ENCODE results near the gene CEP85.

CEP85 gene

DNA sequence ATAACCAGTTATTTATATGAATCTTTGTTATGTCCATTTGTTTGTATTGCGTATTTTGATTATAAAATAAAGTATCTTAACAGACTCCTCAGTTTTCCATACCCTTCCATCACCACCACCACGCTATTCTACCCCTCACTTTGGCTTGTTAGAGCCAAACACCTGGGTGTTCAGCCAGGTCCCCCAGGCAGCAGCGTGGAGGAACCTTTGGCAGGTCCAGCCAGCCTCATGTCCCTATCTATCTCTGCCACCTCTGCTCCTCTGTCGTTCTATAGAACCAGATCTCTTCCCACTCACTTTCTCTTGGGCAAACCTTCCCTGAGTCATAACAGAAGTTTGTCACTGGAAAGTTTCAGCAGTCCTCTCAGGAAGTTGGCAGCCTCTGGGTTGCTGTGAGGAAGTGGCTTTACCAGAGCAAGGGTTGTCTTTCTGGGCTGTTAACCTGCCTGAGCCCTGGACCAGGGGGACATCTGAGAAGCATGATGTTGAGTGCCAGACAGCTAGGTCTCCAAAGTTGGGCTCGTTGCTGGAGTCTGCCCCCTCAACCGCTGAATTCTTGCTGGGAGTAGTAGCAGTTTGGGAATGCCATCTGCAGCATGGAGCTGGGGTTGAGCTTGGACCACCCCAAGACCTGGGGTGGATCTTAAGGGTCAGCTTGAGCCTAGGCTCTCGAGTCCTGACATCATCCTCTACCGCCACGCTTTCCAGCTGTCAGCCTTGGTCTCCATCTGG lies 44.9 kb downstream of the CEP85 start:
- peak; percentile 76 for DNase-seq (ENCODE audit: low spot score)

DNA sequence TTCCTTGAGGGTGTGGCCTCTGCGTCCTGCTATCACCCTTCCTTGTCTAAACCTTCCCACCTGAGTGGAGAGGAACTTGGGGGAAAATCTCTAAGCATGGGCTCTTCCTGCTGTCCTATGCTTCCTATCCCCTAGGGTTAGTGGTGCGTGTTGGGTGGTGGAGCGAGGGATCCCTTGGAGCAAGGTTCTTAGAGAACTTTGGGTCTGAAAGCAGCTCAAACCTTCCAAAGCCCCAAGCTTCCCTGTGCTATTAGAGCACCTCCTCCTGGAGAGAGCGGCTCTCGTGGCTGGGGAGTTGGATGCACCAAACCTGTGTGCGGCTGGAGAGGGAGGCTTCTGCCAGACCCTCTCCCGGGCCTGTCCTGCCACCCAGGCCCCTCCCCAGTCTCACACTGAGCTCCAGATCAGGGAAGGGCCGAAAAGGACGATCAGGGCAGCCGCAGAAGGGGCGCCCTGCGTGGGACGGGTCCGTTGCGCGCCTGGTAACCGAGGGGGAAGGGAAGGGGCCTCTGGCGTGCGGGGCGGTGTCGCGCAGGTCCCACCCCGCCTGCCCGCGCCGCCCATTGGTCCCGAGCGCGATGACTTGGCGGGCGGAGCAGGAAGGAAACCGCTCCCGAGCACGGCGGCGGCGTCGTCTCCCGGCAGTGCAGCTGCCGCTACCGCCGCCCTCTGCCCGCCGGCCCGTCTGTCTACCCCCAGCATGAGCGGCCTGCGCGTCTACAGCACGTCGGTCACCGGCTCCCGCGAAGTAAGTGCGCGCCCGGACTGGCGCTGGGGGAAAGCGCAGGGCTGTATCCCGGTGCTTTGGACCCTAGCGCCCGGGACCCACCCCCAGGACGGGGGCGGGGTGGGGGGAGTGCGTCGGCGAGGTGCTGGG lies 45.7 kb downstream of the CEP85 start, which contains the start of gene SH3BGRL3:
Gene SH3BGRL3, plus strand, starts transcription at position 631 of the 877 bp plus-strand sequence. Its CDS starts 70 bp downstream, at position 701.
- peak; percentile 92 for DNase-seq (ENCODE audit: low spot score)

DNA sequence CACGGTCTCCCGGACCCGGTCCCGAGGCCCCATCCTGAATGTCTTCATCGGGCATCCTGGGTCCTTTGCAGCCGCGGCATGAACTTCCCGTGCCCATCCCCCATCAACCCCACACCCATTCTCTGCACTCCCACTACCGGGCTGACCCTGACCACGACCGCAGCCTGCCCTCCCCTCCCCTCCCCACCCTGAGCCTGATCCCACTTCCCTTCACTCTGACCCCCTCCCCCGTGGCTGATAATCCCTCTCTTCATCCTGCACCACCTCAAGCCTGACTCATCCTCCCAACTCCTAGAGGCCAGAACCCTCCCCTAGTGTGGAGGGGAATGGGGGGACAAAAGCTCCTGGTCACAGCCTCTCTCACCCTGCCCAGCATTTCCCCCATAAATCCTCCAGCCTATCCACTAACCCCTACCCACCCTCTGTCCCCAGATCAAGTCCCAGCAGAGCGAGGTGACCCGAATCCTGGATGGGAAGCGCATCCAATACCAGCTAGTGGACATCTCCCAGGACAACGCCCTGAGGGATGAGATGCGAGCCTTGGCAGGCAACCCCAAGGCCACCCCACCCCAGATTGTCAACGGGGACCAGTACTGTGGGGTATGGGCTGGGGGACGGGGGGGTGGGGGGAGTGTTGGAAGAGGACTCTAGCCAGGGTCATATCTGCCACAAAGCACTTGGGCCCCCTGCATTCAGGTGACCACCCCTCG lies 46.5 kb downstream of the CEP85 start:
- peak; percentile 82 for DNase-seq (ENCODE audit: low spot score)

DNA sequence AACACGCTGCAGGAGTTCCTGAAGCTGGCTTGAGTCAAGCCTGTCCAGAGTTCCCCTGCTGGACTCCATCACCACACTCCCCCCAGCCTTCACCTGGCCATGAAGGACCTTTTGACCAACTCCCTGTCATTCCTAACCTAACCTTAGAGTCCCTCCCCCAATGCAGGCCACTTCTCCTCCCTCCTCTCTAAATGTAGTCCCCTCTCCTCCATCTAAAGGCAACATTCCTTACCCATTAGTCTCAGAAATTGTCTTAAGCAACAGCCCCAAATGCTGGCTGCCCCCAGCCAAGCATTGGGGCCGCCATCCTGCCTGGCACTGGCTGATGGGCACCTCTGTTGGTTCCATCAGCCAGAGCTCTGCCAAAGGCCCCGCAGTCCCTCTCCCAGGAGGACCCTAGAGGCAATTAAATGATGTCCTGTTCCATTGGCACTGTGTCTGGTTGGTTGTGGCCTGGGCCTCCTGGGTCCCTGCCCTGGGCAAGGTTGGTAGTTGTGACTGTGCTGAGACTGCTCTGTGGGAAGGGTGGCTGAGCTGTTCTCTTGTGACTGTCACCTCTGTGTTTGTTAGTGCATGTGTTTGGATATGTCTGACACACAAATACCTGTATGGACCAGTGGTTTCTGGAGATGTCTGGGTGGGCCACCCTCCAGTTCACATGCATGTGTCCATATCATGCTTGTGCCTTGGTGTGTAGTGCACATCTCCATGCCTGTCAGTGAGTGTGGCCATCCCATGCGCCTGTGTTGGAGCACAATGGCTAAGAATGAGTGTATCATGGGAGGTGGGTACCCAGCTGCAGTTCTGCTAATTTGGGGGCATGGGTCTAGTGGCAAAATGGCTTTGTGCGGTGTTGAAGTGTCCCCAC lies 47.3 kb downstream of the CEP85 start:
- DNase-seq (ENCODE audit: low spot score): peak; percentile 54

DNA sequence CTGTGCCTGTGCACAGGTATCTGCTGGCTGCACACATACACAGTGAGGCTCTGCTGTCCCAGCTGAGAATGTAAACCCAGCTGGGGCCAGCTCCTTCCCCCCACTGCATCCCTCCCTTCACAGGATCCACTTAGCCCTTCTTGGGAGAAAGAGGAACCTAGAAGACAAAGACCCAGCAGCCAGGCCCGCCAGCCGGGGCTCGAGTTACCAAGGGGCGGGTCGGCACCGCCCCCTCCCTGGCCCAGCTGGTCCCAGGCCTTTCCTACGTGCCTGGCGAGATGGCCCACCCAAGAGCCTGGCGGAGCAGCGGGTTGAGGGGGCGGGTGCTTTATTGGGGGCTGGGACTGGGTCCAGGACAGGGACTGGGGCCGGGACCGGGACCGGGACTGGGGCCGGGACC lies 48.0 kb downstream of the CEP85 start:
- no peak for DNase-seq (ENCODE audit: low spot score)

DNA sequence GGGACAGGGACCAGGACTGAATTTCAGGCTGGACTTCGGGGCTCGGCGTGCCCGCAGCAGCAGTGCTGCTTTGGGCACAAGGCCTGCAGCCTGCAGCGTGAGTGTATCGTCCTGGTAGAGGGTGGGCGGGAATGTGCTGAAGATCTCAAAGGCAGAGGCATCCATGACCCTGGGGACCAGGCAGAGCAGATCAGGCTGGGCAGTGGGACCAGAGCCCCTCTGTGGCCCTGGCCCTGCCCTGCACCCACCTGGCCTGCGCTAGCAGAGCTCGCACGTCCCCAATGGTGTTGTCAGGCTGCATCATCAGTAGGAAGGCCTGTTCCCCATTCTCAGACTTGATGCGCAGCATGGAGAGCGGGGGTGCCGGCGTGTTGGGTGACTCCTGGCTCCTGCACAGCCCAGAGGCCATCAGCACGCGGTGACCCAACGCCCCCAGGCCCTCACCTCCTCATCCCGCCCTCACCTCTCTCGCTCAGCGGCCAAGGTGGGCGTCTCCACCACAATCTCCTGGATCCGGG lies 48.5 kb downstream of the CEP85 start:
- DNase-seq (ENCODE audit: low spot score): no peak

DNA sequence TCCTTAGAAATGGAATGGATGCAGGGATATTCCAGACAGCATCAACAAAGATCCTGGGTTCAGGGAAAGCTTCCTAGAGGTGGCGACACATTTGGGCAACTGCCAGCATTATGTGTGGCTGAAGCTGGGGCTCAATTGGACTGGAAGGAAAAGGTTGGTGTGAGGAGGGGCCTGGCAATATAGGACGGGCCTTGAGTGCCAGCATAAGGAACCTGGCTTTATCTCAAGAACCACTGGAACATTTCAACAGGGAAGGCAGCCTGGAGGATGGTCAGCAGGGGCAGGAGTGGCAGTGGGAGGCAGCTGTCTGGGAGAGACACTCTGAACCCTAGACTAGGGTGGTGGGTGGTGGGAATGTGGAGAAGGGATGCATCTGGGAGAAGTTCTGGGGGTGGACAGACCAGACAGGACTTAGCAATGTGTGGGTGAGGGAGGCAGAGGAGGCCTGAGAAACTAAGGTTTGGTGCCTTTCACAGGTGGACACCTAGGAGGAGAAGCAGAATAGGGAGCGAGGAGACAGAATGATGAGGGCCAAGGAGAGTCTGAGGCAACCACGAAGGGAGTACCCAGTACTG lies 49.4 kb downstream of the CEP85 start:
- DNase-seq (ENCODE audit: low spot score): no peak

DNA sequence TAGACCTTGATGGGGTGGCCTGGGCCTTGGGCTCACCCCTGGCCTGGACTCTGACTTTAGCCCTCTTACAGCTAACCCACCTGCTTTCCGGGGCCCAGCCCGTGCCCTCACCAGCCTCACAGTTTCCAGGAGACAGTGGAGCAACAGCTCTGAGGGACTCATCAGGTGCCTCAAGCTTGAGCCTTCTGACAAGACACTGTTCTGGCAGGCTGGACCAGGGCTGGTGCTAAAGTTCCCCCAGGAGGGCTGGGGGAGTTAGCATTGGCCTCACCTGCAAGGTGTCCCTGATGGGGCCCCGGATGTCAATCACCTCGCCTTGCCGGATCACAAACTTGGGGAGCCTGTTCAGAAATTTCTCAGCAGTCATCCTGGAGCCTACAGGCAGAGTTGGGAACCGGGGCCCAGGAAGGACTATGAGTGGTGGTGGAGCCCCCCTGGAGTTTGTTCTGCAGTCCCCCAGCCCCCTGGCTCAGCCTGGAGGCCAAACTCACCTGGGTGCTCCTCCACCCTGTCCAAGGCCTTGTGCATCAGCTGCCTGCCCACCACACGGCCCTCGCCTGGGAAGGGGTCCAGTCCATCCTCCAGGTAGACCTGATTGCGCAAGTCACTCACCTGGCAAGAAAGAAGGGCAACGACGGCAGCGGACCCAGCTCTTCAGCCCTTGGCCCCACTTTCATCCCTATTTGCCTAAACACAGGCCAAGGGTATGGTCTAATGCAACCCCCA lies 50.0 kb downstream of the CEP85 start:
- DNase-seq (ENCODE audit: low spot score): no peak

DNA sequence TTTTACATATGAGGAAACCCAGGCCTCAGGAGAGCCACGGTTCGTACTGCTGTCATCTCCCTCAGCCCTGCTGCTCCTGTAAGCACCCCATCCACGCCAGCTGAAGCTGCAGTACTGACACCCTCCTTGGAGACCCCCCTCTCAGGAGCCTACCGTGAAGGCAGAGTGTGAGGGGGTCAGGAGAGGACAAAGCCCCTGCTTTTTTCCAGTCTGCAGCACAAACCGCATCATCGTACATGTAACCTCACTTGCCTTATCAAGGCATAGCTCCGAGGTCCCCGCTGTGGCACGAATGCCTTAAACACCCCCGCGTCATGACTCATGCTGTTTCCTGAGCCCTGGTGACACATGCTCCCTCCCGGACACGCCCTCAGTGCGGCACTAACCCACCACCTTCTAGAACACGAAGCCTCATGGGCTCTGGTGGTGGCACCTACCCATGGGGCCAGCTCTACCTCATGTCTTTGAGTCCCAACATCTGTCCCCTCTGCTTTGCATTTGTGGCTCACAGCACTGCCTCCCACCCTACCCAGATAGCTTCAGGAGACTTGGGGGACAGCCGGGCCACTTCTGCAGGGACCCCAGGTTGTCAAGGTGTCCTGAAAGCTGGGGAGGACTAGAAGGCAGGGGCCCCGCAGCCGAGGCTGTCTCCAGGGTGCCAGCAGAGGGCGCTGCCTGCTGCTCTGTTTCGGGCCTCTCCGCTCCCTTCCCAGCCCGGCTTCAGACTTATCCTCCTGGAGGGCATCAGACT lies 50.8 kb downstream of the CEP85 start:
- DNase-seq (ENCODE audit: low spot score): peak; percentile 98

DNA sequence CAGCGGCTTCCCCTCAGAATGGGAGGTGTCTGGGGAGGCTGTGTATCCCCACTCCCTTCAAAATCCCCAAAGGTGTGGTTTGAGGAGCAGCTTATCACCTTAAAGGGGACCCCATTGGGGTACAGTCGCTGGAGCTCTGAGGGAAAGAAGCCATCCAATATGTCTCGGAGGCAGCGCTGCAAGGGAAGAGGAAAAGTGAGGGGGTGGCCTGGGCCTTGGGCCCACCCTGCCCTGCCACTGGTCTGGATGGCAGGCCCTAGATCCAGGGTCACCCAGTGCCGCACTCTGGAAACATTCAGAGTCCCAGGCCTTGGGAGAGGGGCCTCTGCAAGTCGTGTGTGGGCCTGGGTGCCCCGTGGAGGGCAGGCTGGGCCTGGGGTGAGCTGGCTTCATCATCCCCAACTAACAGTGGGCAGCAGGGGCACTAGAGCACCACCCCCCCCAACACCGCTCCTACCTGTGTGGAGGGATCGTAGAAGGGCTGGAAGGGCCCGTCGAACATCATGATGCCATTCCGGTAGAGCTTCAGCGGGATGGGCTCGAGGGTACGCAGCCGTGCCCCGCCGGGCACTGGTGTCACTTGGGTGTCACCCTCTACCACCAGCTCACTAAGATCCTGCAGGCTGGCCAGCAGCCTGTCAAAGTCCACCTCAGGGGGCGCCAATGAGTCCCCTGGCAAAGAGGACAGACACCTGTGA lies 51.5 kb downstream of the CEP85 start:
- DNase-seq (ENCODE audit: low spot score): no peak

DNA sequence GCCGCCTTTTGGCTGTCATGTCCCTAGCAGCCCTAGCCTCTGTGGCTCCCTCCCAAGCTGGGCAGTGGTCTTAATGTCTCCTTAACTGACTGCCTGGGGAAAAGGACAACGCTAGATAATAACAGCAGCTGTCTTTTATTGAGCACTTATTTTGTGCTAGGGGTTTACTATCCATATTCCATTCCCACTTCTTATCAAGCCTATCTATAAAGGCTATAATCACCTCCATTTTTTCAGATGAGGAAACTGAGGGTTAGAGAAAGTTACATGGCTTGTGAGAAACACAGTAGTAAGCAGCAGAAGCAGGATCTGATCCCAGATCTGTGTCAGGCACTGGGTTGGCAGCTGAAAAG lies 52.0 kb downstream of the CEP85 start:
- no peak for DNase-seq (ENCODE audit: low spot score)

DNA sequence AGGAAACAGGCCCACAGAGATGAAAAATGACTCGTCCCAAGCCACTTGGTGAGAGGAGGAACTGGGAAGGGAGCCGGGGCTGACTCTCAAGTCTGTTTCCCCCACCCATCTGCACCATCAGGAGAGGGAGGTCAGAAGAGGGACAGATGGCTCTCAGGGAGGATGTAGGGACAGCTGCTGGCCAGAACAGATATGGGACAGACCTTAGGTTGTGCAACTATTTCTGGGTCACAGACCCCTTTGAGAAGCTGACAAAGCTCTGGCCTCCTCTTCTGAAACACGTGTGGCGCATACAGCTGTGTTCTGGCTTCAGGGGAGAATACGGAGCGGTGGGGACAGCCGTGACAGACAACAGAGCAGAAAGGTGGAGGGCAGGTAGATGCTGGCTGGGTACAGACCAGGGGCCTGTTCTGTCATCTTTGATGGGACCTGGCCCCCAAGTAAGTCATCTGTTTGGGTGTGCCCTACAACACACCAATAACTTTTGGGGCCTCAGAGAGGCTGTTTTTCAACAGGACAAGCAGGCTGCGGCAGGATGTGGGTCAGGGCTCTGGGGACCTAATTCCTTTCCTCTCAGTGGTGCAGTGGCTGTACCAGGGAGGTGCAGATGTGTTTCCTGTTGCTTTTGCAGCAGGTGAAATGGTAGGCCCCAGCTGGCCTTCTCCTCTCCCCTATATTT lies 53.2 kb downstream of the CEP85 start:
- DNase-seq (ENCODE audit: low spot score): peak; percentile 75

DNA sequence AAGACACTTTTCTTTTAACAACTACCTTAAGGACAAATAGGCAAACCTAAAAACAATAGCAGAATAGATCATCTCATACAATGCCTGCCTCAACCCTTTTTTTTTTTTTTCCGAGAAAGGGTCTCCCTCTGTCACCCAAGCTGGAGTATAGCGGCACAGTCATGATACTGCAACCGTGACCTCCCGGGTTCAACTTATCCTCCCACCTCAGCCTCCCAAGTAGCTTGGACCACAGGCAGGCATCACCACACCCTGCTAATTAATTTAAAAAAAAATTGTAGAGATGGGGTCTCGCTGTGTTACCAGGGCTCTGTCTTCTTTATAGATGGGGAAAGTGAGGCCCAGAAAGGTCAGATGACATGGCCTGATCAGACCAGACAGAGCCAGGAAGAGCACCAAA lies 53.8 kb downstream of the CEP85 start:
- no peak for DNase-seq (ENCODE audit: low spot score)

DNA sequence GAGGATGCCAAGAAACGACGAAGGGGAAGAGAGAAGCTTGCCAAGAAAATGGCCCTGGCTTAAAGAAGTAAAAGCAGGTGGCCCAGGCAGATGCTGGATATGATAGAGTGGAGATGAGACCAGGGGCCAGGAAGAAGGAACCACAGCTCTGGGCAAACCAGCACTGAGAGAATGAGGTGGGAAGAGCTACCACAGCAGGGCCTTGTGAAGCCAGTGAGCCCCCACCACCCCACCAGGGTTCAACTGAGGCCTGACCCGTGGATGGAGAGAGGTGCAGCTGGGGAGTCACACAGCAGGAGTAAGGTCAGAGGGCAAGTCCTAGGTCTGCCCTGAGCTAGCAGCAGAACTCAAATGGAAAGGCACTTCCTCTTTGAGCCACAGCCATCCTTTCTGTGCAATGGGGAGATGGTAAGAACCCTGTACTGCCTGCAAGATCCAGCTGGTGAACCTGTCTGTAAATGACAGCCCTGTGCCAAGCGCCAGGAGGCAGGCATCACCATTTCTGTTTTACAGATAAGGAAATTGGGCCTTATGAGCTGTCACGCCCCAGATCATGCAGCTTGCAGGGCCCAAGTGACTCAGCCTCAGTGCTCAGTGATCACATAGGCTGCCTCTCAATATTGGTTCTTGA lies 54.4 kb downstream of the CEP85 start:
- DNase-seq (ENCODE audit: low spot score): no peak

DNA sequence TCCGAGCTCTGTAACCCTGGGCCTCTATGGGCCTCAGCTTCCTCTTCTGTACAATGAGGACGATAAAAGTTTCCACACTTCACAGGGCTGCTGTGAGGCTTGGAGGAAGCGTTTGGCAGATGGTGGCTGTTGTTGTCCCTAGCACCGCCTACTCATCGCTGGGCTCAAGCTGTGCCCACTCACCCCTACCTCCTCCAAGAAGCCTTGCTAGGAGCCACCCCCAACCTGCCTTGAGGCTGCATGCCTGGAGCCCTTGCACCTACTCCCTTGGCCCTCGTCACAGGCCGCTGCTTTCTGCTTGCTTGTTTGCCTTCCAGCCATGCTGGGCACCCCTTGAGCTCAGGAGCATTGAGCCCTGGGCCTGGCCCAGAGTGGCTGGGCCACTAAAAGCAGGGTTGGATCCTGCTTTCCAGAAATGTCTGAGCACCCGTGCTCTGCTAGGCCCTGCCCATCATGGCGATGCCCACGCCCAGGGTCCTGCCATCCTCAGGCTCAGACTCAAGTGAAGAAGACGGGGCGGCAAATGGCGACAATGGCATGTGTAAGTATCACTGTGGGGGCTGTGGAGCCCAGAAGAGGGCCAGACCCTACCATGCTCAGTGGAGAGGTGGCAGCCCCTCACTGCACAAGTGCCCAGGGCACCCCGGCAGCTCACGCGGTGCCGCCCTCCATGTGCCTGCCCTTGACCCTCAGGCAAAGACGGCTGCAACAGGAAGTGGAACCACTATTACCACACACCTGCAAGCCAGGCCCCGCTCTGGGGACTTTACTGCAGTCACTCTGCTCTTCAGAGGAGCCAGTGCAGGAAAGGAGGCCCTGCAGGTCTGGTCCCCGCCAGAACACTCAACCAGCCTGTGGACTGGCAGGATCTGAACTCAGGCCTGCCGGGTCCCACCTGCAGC lies 55.4 kb downstream of the CEP85 start:
- DNase-seq (ENCODE audit: low spot score): no peak

DNA sequence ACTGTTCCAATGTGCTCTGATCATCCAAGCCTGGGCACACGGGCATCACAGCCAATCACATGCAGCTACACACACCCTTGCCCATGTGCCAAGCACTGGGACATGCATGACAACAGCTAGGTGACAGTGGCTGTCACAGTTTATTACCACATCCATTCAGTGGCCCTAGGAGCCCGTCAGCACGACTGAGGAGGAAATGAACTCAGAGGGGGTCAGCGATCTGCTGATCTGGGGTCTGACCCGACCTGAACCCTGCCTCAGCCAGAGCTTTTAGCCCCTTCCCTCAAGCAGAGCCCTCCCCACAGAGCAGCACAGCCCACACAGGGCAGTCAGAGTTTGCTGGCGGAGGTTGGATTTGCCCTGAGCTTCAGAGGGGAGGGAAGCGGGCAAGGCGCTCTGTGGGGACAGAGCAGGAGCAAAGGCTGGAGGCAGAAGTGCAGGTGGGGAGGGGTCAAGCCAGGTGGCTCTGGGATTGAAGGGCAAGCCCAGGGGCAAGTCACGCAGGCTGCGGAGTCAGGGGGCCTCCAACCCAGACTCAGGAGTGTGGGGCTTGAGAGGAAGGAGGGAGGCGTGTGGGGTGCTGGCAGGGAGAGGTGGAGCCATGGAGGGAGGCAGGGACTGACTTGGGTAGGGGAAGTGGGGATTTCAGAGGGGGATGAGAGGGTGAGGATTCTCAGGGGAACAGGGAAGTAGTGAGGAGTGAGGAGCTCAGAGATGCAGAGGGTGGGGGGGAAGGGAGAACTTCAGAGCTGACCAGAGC lies 56.3 kb downstream of the CEP85 start:
- no peak for DNase-seq (ENCODE audit: low spot score)

Data from hepatic stellate cell (primary cell).